CD14-positive monocyte (primary cell): ENCODE measurements around the gene HCRTR1. TPM values are rescaled to one million over a fixed set of nuclear protein-coding genes. Genes with fewer than 3 reads are reported as not detected.

ENCODE experiments used
- DNase-seq, 3 donors: peaks; one replicate each; pipeline ENCODE4 v3.0.0-alpha.2; 2011 to 2022
- H2AFZ ChIP-seq: 2 replicates; pipeline ENCODE4 v1.6.0; 2012; ENCODE audit warnings: mild to moderate bottlenecking, low read depth, low read length, inconsistent platforms; ENCODE audit not compliant: insufficient read depth, poor library complexity, severe bottlenecking
- H3K27ac ChIP-seq, 2 donors: 1 replicate in 1 of 2; 2 replicates in 1 of 2; pipeline ENCODE4 v1.5.1; 2012 to 2013; ENCODE audit warnings: low read length in 2 of 2, control low read depth in 1 of 2, inconsistent platforms in 1 of 2, low read depth in 1 of 2, mild to moderate bottlenecking in 1 of 2
- H3K27me3 ChIP-seq, 2 donors: one replicate each; pipeline versions ENCODE4 v1.6.0 to v1.6.1; 2011 to 2013; ENCODE audit warnings: low read length in 2 of 2; ENCODE audit not compliant: control insufficient read depth in 2 of 2, insufficient read depth in 2 of 2
- H3K36me3 ChIP-seq, 2 donors: replicated peaks in 1 of 2; 1 replicate in 1 of 2; 2 replicates in 1 of 2; pipeline versions ENCODE4 v1.5.1 to v1.6.1; 2012 to 2013; ENCODE audit warnings: low read length in 2 of 2, control low read depth in 1 of 2, inconsistent platforms in 1 of 2, mild to moderate bottlenecking in 1 of 2; ENCODE audit not compliant: insufficient read depth in 2 of 2, control insufficient read depth in 1 of 2
- H3K4me1 ChIP-seq, 2 donors: 1 replicate in 1 of 2; 2 replicates in 1 of 2; pipeline versions ENCODE4 v1.5.1 to v1.6.1; 2012 to 2013; ENCODE audit warnings: low read length in 2 of 2, control low read depth in 1 of 2, inconsistent platforms in 1 of 2, mild to moderate bottlenecking in 1 of 2, moderate library complexity in 1 of 2; ENCODE audit not compliant: insufficient read depth in 2 of 2, control insufficient read depth in 1 of 2
- H3K4me2 ChIP-seq: replicated peaks from 2 replicates; pipeline ENCODE3; 2012; ENCODE audit warnings: low read length, moderate library complexity, mild to moderate bottlenecking; ENCODE audit not compliant: poor library complexity, severe bottlenecking; ENCODE audit errors: extremely low read depth
- H3K4me3 ChIP-seq, 3 experiments: fragments of 200-600 bp in 1 of 3; sonication (generic) in 1 of 3; replicated peaks in 1 of 3; 1 replicate in 2 of 3; 2 replicates in 1 of 3; pipeline ENCODE4 v1.5.1; 2011 to 2013; ENCODE audit warnings: low read length in 3 of 3, mild to moderate bottlenecking in 3 of 3, control low read depth in 2 of 3, low read depth in 2 of 3, inconsistent platforms in 1 of 3, moderate library complexity in 1 of 3
- H3K79me2 ChIP-seq: 2 replicates; pipeline ENCODE4 v1.6.0; 2012; ENCODE audit warnings: mild to moderate bottlenecking, control low read depth, inconsistent platforms, low read length, moderate library complexity; ENCODE audit not compliant: insufficient read depth
- H3K9ac ChIP-seq: 2 replicates; pipeline ENCODE4 v1.6.0; 2017; ENCODE audit warnings: low read length, mild to moderate bottlenecking; ENCODE audit not compliant: insufficient read depth, poor library complexity, severe bottlenecking
- H3K9me3 ChIP-seq, 2 donors: replicated peaks in 1 of 2; 1 replicate in 1 of 2; 2 replicates in 1 of 2; pipeline versions ENCODE4 v1.5.1 to v1.6.1; 2012 to 2013; ENCODE audit warnings: low read length in 2 of 2, control low read depth in 1 of 2; ENCODE audit not compliant: control insufficient read depth in 1 of 2, insufficient read depth in 1 of 2
- H4K20me1 ChIP-seq: 2 replicates; pipeline ENCODE4 v1.6.0; 2012; ENCODE audit warnings: mild to moderate bottlenecking, low read length, control low read depth, moderate library complexity; ENCODE audit not compliant: insufficient read depth
- H3K27ac Mint-ChIP-seq, 7 donors: one replicate each; pipeline ENCODE4 v1.8.0; 2020; ENCODE audit warnings: mild to moderate bottlenecking in 7 of 7, mixed read lengths in 7 of 7, moderate library complexity in 6 of 7, inconsistent platforms in 2 of 7
- H3K27me3 Mint-ChIP-seq, 3 donors: one replicate each; pipeline ENCODE4 v1.8.0; 2021 to 2022; ENCODE audit warnings: low read depth in 3 of 3, mild to moderate bottlenecking in 3 of 3, mixed read lengths in 3 of 3, moderate library complexity in 3 of 3, inconsistent platforms in 1 of 3
- H3K36me3 Mint-ChIP-seq, 2 donors: one replicate each; pipeline ENCODE4 v1.8.0; 2020; ENCODE audit warnings: mixed read lengths in 2 of 2, inconsistent platforms in 1 of 2, mild to moderate bottlenecking in 1 of 2
- H3K4me1 Mint-ChIP-seq: one replicate; pipeline ENCODE4 v1.8.0; 2020; ENCODE audit warnings: mild to moderate bottlenecking, mixed read lengths
- H3K4me3 Mint-ChIP-seq, 2 donors: one replicate each; pipeline ENCODE4 v1.8.0; 2020; ENCODE audit warnings: mild to moderate bottlenecking in 2 of 2, mixed read lengths in 2 of 2, moderate library complexity in 1 of 2
- H3K9me3 Mint-ChIP-seq, 7 donors: one replicate each; pipeline ENCODE4 v1.8.0; 2020 to 2022; ENCODE audit warnings: mixed read lengths in 7 of 7, mild to moderate bottlenecking in 6 of 7, moderate library complexity in 6 of 7, inconsistent platforms in 2 of 7
- CTCF ChIP-seq: fragments of 200-600 bp; IDR thresholded peaks from one replicate; pipeline ENCODE4 v1.8.0; 2022; ENCODE audit warnings: antibody characterized with exemption, mild to moderate bottlenecking
- whole genome bisulfite sequencing: methylation state at CpG from one replicate; pipeline ENCODE4 v1.1.5; 2013; ENCODE audit warnings: missing lambda C conversion rate; ENCODE audit not compliant: insufficient coverage; 5-methylcytosine and 5-hydroxymethylcytosine counted together
- intact Hi-C, 2 donors: fragments of 100-400 bp; cut with micrococcal nuclease; formaldehyde crosslinking; loops; one replicate each; pipeline versions ENCODE4 v1.15.0 to v1.15.1; 2023
- polyA plus RNA-seq, 3 donors: library from polyadenylated mRNA; depleted of rRNA in 1 of 3; unstranded in 2 of 3; stranded (reverse) in 1 of 3; fragments of 300-500 nt in 2 of 3; fragments of >200 nt in 1 of 3; fragmentation: Illumina TruSeq in 2 of 3; gene quantifications; 1 replicate in 2 of 3; 2 replicates in 1 of 3; pipeline ENCODE4 v1.2.3, GENCODE V29; 2012 to 2021

The HCRTR1 gene
- polyA plus RNA-seq, 3 donors, result not detected

GRCh38 chr1:31576743-31577455 is 40.6 kb upstream of the HCRTR1 start:
- no peaks in the 10 kb centered on the region for H3K9me3 ChIP-seq
- H3K4me1 ChIP-seq, result peaks cover 5% of the 10 kb centered on the region in 2 donors
- H4K20me1 ChIP-seq, result no peaks in the 10 kb centered on the region
- peaks cover 0 to 16% of the 10 kb centered on the region in 2 donors for H3K27me3 ChIP-seq
- no peak for TF ChIP-seq CTCF
- H3K4me3 ChIP-seq, result no peak overlapping the region
- no peaks in the 10 kb centered on the region for H3K36me3 ChIP-seq
- intact Hi-C loops, result no loop called here
- peaks cover 13 to 22% (median 14%) of the 10 kb centered on the region in 3 donors for H3K27me3 Mint-ChIP-seq
- H2AFZ ChIP-seq, result peak overlapping the region; percentile 35
- no peaks in the 10 kb centered on the region for H3K36me3 Mint-ChIP-seq
- H3K9ac ChIP-seq, result no peak overlapping the region
- no peak overlapping the region for H3K4me2 ChIP-seq
- no peaks in the 10 kb centered on the region for H3K9me3 Mint-ChIP-seq
- 86% methylated on average over 26 of the region's 27 CpGs for WGBS
- peaks cover 10% of the 10 kb centered on the region for H3K4me1 Mint-ChIP-seq
- peak overlapping the region in 1 of 2 donors; percentile 51 for H3K4me3 Mint-ChIP-seq
- no peaks in the 10 kb centered on the region for H3K79me2 ChIP-seq
- H3K27ac Mint-ChIP-seq, result no peak overlapping the region
- H3K27ac ChIP-seq, result no peak overlapping the region
- DNase-seq, result no peak

- Mint-ChIP-seq H3K4me1 (peaks cover 10% of the 10 kb centered on the region), H3K27ac (no peak overlapping the region)
- no peak overlapping the region for H3K9ac ChIP-seq
These were observed 39.8 kb upstream of the HCRTR1 start for GRCh38 chr1:31577515-31578192.

More at GRCh38 chr1:31577515-31578192, 39.8 kb upstream of the HCRTR1 start:
- no peak overlapping the region for H3K4me3 ChIP-seq
- H3K27ac ChIP-seq, result no peak overlapping the region
- H4K20me1 ChIP-seq, result no peaks in the 10 kb centered on the region
- H3K4me2 ChIP-seq, result no peak overlapping the region
- 95% methylated on average over 2 of the region's 6 CpGs for WGBS
- Mint-ChIP-seq H3K36me3 (no peaks in the 10 kb centered on the region), H3K4me3 (peak overlapping the region in 1 of 2 donors; percentile 51), H3K9me3 (no peaks in the 10 kb centered on the region), H3K27me3 (peaks cover 13 to 22% (median 14%) of the 10 kb centered on the region in 3 donors)
- no peak for DNase-seq
- H3K79me2 ChIP-seq, result no peaks in the 10 kb centered on the region
- intact Hi-C loops, result no loop called here
- peaks cover 5% of the 10 kb centered on the region in 2 donors for H3K4me1 ChIP-seq
- peaks cover 0 to 16% of the 10 kb centered on the region in 2 donors for H3K27me3 ChIP-seq
- TF ChIP-seq CTCF, result no peak
- no peak overlapping the region for H2AFZ ChIP-seq
- H3K9me3 ChIP-seq, result no peaks in the 10 kb centered on the region
- no peaks in the 10 kb centered on the region for H3K36me3 ChIP-seq
